Fibroblast of mammary gland (primary cell): ENCODE results near the gene NRCAM.

Experiments used
- DNase-seq: peaks from one replicate; pipeline ENCODE4 v3.0.0-alpha.2; 2010; ENCODE audit warnings: low read depth
- H3K4me3 ChIP-seq: 2 replicates; pipeline ENCODE4 v1.5.1; 2011; ENCODE audit warnings: low read depth, mild to moderate bottlenecking, low read length, moderate library complexity; ENCODE audit not compliant: control insufficient read depth
- TF ChIP-seq, protein P1 (sequence below): conservative IDR thresholded peaks from 2 replicates; pipeline ENCODE4 v1.5.1; 2011; ENCODE audit warnings: low read depth, low read length, inconsistent platforms; ENCODE audit not compliant: control insufficient read depth, insufficient read depth

Gene NRCAM

GRCh38 chr7:108211382-108212201, 244.6 kb downstream of the NRCAM start:
- TF ChIP-seq, protein P1, sequence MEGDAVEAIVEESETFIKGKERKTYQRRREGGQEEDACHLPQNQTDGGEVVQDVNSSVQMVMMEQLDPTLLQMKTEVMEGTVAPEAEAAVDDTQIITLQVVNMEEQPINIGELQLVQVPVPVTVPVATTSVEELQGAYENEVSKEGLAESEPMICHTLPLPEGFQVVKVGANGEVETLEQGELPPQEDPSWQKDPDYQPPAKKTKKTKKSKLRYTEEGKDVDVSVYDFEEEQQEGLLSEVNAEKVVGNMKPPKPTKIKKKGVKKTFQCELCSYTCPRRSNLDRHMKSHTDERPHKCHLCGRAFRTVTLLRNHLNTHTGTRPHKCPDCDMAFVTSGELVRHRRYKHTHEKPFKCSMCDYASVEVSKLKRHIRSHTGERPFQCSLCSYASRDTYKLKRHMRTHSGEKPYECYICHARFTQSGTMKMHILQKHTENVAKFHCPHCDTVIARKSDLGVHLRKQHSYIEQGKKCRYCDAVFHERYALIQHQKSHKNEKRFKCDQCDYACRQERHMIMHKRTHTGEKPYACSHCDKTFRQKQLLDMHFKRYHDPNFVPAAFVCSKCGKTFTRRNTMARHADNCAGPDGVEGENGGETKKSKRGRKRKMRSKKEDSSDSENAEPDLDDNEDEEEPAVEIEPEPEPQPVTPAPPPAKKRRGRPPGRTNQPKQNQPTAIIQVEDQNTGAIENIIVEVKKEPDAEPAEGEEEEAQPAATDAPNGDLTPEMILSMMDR: no peak
- peak; percentile 74 for DNase-seq
- H3K4me3 ChIP-seq: no peak overlapping the region

GRCh38 chr7:108210796-108211195, 245.4 kb downstream of the NRCAM start:
- TF ChIP-seq, protein P1: no peak
- no peak overlapping the region for H3K4me3 ChIP-seq
- no peak for DNase-seq

DNA sequence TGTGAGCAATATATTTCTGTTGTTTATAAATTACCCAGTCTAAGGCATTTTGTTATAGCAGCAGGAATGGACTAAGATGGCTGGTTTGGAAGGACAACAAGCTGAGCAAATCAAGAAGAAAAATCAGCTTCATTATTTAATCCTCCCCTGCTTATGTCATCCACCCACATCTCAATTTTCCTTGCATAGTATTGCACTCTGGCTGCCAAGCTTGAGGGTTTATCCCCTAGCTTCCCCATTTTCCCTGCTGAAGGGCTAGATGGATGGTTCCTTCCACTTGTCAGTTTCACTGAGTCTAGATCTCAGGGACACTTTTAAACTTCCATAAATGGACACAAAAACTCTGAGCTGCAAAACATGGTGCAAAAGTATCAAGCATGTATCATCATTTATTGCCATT, 250.9 kb downstream of the NRCAM start:
- DNase-seq: no peak
- TF ChIP-seq, protein P1: no peak
- H3K4me3 ChIP-seq: no peak overlapping the region

GRCh38 chr7:108204281-108204796, 251.9 kb downstream of the NRCAM start:
- no peak for DNase-seq
- no peak overlapping the region for H3K4me3 ChIP-seq

DNA sequence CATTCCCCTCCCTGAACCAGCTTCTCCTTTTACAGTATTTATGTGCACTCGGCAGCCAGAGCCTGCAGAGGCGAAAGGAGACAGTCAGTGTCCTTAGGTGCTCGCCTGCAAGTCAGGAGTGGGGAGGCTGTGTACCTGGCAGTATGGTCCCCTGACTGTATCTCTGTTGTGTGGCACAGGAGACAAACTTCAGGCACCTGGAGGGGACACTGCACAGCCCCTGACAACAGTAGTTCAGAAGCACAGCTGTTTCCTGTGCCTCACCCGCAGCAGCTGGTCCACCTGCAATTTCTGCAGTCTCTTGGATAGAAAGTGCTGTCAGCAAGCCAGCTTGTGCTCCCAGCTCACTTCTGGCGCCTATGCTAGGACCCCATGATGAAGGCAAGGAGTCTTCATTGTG, 252.7 kb downstream of the NRCAM start:
- no peak for DNase-seq
- no peak overlapping the region for H3K4me3 ChIP-seq
- TF ChIP-seq, protein P1: no peak

More at GRCh38 chr7:108204281-108204796, 251.9 kb downstream of the NRCAM start:
- TF ChIP-seq, protein P1: no peak

- TF ChIP-seq, protein P1: no peak
- no peak for DNase-seq
- H3K4me3 ChIP-seq: no peak overlapping the region
Observed at GRCh38 chr7:108202743-108203142, 253.5 kb downstream of the NRCAM start.

DNA sequence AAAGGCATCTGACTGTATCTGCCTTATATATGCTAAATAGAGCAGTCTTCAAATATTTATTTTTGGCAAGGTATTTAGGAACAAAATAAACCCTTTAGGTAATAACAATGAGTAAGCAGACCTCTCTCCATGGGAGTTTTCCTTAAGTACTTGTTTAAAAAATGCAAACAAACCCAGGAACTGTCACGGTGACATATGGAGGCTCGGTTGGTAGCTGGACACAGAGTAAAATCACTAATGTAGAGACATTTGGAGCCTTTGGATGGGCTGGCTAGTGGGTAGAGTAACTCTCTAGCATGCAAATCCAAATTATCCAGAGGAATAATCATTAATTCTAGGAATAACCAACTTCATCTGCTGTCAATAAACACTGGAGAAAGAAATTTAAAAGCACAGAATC, 254.5 kb downstream of the NRCAM start:
- H3K4me3 ChIP-seq: no peak overlapping the region
- DNase-seq: no peak
- TF ChIP-seq, protein P1: no peak
